K562 (cell line): Measurements from ENCODE around the gene BEST1. TPM values are rescaled to one million over a fixed set of nuclear protein-coding genes. Genes with fewer than 3 reads are reported as not detected.

Experiments used
- ATAC-seq: fragments of 200-7000 bp; cut with Tn5 transposase; 3 replicates; pipeline ENCODE4 v1.9.1; 2020; ENCODE audit warnings: moderate library complexity
- BruUV-seq: library from RNA; stranded (reverse); fragments of 400-500 nt; replicated peaks from 2 replicates; lab custom pipeline; 2021; lab: Mats Ljungman, UMichigan
- CTCF ChIA-PET: fragments of 300-600 bp; formaldehyde crosslinking; extraction: SDS; loops from one replicate; lab custom pipeline; 2021; ENCODE audit warnings: low intra/inter-chr PET ratio; lab: Yijun Ruan, JAX
- POLR2A ChIA-PET: fragments of 300-600, 350-650 bp; sonication (Branson Sonifier 250); formaldehyde crosslinking; extraction: SDS; loops from one replicate; lab custom pipeline; 2021; ENCODE audit warnings: antibody characterized with exemption, inconsistent platforms; lab: Yijun Ruan, JAX
- DNase-seq, 4 experiments: peaks; one replicate each; pipeline versions ENCODE4 v3.0.0 to v3.0.0-alpha.2; 2011 to 2018; ENCODE audit warnings: low spot score in 3 of 4, mixed read lengths in 3 of 4; ENCODE audit errors: extremely low read depth in 1 of 4
- FAIRE-seq: peaks from 2 replicates; lab custom pipeline; 2011; peaks lifted over from hg19 to GRCh38; lab: Jason Lieb, UNC
- H2AFZ ChIP-seq: 2 replicates; pipeline ENCODE4 v1.6.0; 2011; ENCODE audit warnings: low read depth, low read length, control low read depth, inconsistent platforms
- H3K27ac ChIP-seq: fragments of 200-600 bp; 3 replicates; pipeline ENCODE4 v1.8.0; 2011; ENCODE audit warnings: low read depth, mild to moderate bottlenecking, control low read depth, inconsistent platforms, low read length, moderate library complexity, mixed read lengths; ENCODE audit errors: extremely low read depth
- H3K27me3 ChIP-seq, 2 experiments: fragments of 300-600 bp in 1 of 2; 2 replicates in 1 of 2; 3 replicates in 1 of 2; pipeline versions ENCODE4 v1.6.0 to v1.8.0; 2011; ENCODE audit warnings: inconsistent platforms in 2 of 2, low read length in 2 of 2, mild to moderate bottlenecking in 1 of 2, mixed read lengths in 1 of 2, moderate library complexity in 1 of 2; ENCODE audit not compliant: control insufficient read depth in 2 of 2, insufficient read depth in 2 of 2
- H3K36me3 ChIP-seq: fragments of 300-600 bp; 3 replicates; pipeline ENCODE4 v1.8.0; 2011; ENCODE audit warnings: mild to moderate bottlenecking, low read length, inconsistent platforms; ENCODE audit not compliant: control insufficient read depth, insufficient read depth
- H3K4me1 ChIP-seq, 2 experiments: fragments of 200-600 bp in 1 of 2; replicated peaks in 1 of 2; 2 replicates in 1 of 2; 3 replicates in 1 of 2; pipeline versions ENCODE4 v1.5.1 to v1.8.0; 2011; ENCODE audit warnings: inconsistent platforms in 2 of 2, low read length in 2 of 2, mild to moderate bottlenecking in 1 of 2, mixed read lengths in 1 of 2, moderate library complexity in 1 of 2; ENCODE audit not compliant: control insufficient read depth in 2 of 2, insufficient read depth in 2 of 2
- H3K4me2 ChIP-seq: 2 replicates; pipeline ENCODE4 v1.6.1; 2011; ENCODE audit warnings: low read length, control low read depth, inconsistent platforms, mixed read lengths; ENCODE audit not compliant: insufficient read depth
- H3K4me3 ChIP-seq: fragments of 200-600 bp; sonication (generic), shearing (Covaris generic); 2 replicates; pipeline ENCODE4 v1.5.1; 2016; ENCODE audit warnings: control low read depth, inconsistent platforms
- H3K79me2 ChIP-seq: fragments of 200-600 bp; 3 replicates; pipeline ENCODE4 v1.8.0; 2011; ENCODE audit warnings: low read length, inconsistent platforms; ENCODE audit not compliant: control insufficient read depth, insufficient read depth
- H3K9ac ChIP-seq, 2 experiments: 2 replicates each; pipeline versions ENCODE4 v1.6.0 to v1.6.1; 2011; ENCODE audit warnings: low read depth in 2 of 2, low read length in 2 of 2, control low read depth in 1 of 2, inconsistent platforms in 1 of 2, mild to moderate bottlenecking in 1 of 2, mixed read lengths in 1 of 2; ENCODE audit not compliant: insufficient read depth in 1 of 2
- H3K9me1 ChIP-seq: one replicate; pipeline ENCODE4 v1.6.0; 2011; ENCODE audit warnings: inconsistent platforms, mild to moderate bottlenecking, low read length, moderate library complexity; ENCODE audit not compliant: control insufficient read depth, insufficient read depth
- H3K9me3 ChIP-seq: replicated peaks from 2 replicates; pipeline ENCODE4 v1.5.1; 2011; ENCODE audit warnings: low read depth, low read length, inconsistent platforms; ENCODE audit not compliant: control insufficient read depth, insufficient read depth
- H4K20me1 ChIP-seq: replicated peaks from 2 replicates; pipeline ENCODE4 v1.6.1; 2011; ENCODE audit warnings: low read length, inconsistent platforms, mixed read lengths; ENCODE audit not compliant: control insufficient read depth, insufficient read depth
- CREB1 ChIP-seq, 2 experiments: sonication (generic) in 1 of 2; formaldehyde crosslinking in 1 of 2; IDR thresholded peaks; 2 replicates each; pipeline versions ENCODE4 v1.6.1 to v1.8.0; 2012 to 2022; ENCODE audit warnings: inconsistent platforms in 1 of 2, mild to moderate bottlenecking in 1 of 2, missing genetic modification reagents in 1 of 2, moderate library complexity in 1 of 2
- FOXA3 ChIP-seq, 2 experiments: fragments of 450-650 bp in 1 of 2; sonication (generic) in 1 of 2; formaldehyde crosslinking; IDR thresholded peaks in 1 of 2; conservative IDR thresholded peaks in 1 of 2; 2 replicates each; pipeline versions ENCODE4 v1.4.0 to v1.8.0; 2020 to 2022; ENCODE audit warnings: mild to moderate bottlenecking in 2 of 2, missing genetic modification reagents in 1 of 2
- HOMEZ ChIP-seq: fragments of 250-450 bp; sonication (Bioruptor Pico); IDR thresholded peaks from 2 replicates; pipeline ENCODE4 v1.4.0; 2020; ENCODE audit warnings: mild to moderate bottlenecking, moderate library complexity
- MAZ ChIP-seq, 2 experiments: fragments of 450-650 bp in 1 of 2; sonication (generic) in 1 of 2; formaldehyde crosslinking; IDR thresholded peaks in 1 of 2; conservative IDR thresholded peaks in 1 of 2; 2 replicates each; pipeline versions ENCODE4 v1.4.0 to v1.5.0; 2020; ENCODE audit warnings: mild to moderate bottlenecking in 1 of 2, missing genetic modification reagents in 1 of 2
- NFE2L1 ChIP-seq: fragments of 450-650 bp; IDR thresholded peaks from 2 replicates; pipeline ENCODE4 v1.6.1; 2016; ENCODE audit warnings: missing genetic modification characterization, low read depth, mild to moderate bottlenecking, missing compliant biosample characterization, moderate library complexity, borderline replicate concordance
- NR2C1 ChIP-seq, 2 experiments: fragments of 450-650 bp; IDR thresholded peaks; 2 replicates each; pipeline ENCODE4 v1.6.1; 2017; ENCODE audit warnings: mild to moderate bottlenecking in 2 of 2, antibody characterized with exemption in 1 of 2, inconsistent platforms in 1 of 2, missing compliant biosample characterization in 1 of 2, missing genetic modification characterization in 1 of 2
- OTX1 ChIP-seq: fragments of 450-650 bp; formaldehyde crosslinking; IDR thresholded peaks from 2 replicates; pipeline ENCODE4 v1.4.0; 2022; ENCODE audit warnings: mild to moderate bottlenecking
- PRMT5 ChIP-seq: sonication (generic); formaldehyde crosslinking; IDR thresholded peaks from 2 replicates; pipeline ENCODE4 v1.5.0; 2020; ENCODE audit warnings: missing genetic modification reagents
- SETDB1 ChIP-seq: IDR thresholded peaks from one replicate; pipeline ENCODE4 v1.6.1; 2012; ENCODE audit warnings: low read length, control low read depth, inconsistent platforms
- SFPQ ChIP-seq: fragments of 200-400 bp; formaldehyde crosslinking; IDR thresholded peaks from 2 replicates; pipeline ENCODE4 v1.6.1; 2017; ENCODE audit warnings: mild to moderate bottlenecking, low read depth, low read length, moderate library complexity
- TAF15 ChIP-seq: fragments of 200-400 bp; formaldehyde crosslinking; IDR thresholded peaks from 2 replicates; pipeline ENCODE4 v1.6.1; 2017; ENCODE audit warnings: mild to moderate bottlenecking, low read depth, low read length, moderate library complexity
- ZFP36 ChIP-seq: fragments of 150-350 bp; IDR thresholded peaks from 2 replicates; pipeline ENCODE4 v1.6.1; 2018; ENCODE audit warnings: low read length, low read depth; ENCODE audit not compliant: partially characterized antibody
- ZNF75A ChIP-seq: fragments of 450-650 bp; formaldehyde crosslinking; IDR thresholded peaks from 2 replicates; pipeline ENCODE4 v1.4.0; 2020; ENCODE audit warnings: mild to moderate bottlenecking
- WGBS: fragments of 100-300 bp; shearing (Covaris generic); methylation state at CpG from one replicate; pipeline ENCODE4 v1.1.6; 2016; ENCODE audit warnings: low coverage, mixed read lengths; ENCODE audit not compliant: insufficient coverage; ENCODE audit errors: missing lambda C conversion rate; 5-methylcytosine and 5-hydroxymethylcytosine counted together
- in situ Hi-C: fragments of 300-500 bp; cut with MboI; formaldehyde crosslinking; loops from 4 replicates; pipeline ENCODE4 v1.15.0; 2018; ENCODE audit warnings: inconsistent platforms, mixed read lengths
- intact Hi-C: fragments of 100-400 bp; cut with micrococcal nuclease; formaldehyde crosslinking; loops from 2 replicates; pipeline ENCODE4 v1.14.2; 2022
- polyA plus RNA-seq, 8 experiments: library from polyadenylated mRNA; depleted of rRNA in 4 of 8; stranded (reverse) in 5 of 8; unstranded in 3 of 8; fragments of >200 nt; fragmentation: Nextera tagmentation in 2 of 8; fragmentation: Illumina TruSeq in 1 of 8; extraction: Ambion mirVana in 2 of 8; extraction: Trizol in 1 of 8; gene quantifications; 2 replicates each; pipeline versions ENCODE4 v1.2.1 to v1.2.3, GENCODE V29; 2011 to 2014; ENCODE audit warnings: inconsistent platforms in 1 of 8, missing spikeins in 1 of 8
- total RNA-seq, 7 experiments: library from RNA; depleted of rRNA in 6 of 7; stranded (reverse); fragments of >200 nt in 6 of 7; fragmentation: Illumina TruSeq in 2 of 7; extraction: Trizol in 2 of 7; gene quantifications; 2 replicates each; pipeline versions ENCODE4 v1.2.1 to v1.2.3, GENCODE V29; 2011 to 2021; ENCODE audit warnings: low replicate concordance in 1 of 7

Gene BEST1
- total and polyA plus RNA-seq, 9 of the 15 experiments (the other 6 are each of a cell fraction or from before 2014, with no cell fraction given): 0.07 to 1.3 (median 0.40) TPM

- Histone ChIP-seq H4K20me1 (peaks cover 29% of the 10 kb centered on the region; the same call in 1 of the 2 replicates), H2AFZ (no peak overlapping the region), H3K4me2 (no peak overlapping the region), H3K9me3 (no peaks in the 10 kb centered on the region), H3K9ac (peak overlapping the region in 1 of 2 experiments; percentile 84; a peak in 2 of 4 replicates), H3K79me2 (peaks cover 97% of the 10 kb centered on the region), H3K4me3 (no peak overlapping the region), H3K27me3 (no peaks in the 10 kb centered on the region), H3K9me1 (peaks cover 12% of the 10 kb centered on the region), H3K27ac (no peak overlapping the region), H3K4me1 (peaks cover 25 to 71% of the 10 kb centered on the region in 2 experiments), H3K36me3 (peaks cover 20% of the 10 kb centered on the region; the same call in 2 of the 3 replicates)
- DNase-seq: peak in 1 of 4 experiments; percentile 13
- TF ChIP-seq ZNF75A (CRISPR knock-in tag) (no peak), HOMEZ (CRISPR knock-in tag) (no peak), SETDB1 (no peak), NR2C1 (IDR thresholded peaks at IDR 0.05) (no peak), NR2C1 (tag; IDR thresholded peaks at IDR 0.05) (no peak), ZFP36 (no peak), MAZ (CRISPR knock-in tag; conservative IDR thresholded peaks at IDR 0.05 in 1 of 2, IDR thresholded peaks at IDR 0.05 in 1 of 2) (no peak), CREB1 (IDR thresholded peaks at IDR 0.05) (no peak), CREB1 (CRISPR knock-in tag; IDR thresholded peaks at IDR 0.05) (no peak), OTX1 (no peak), PRMT5 (CRISPR knock-in tag) (no peak), FOXA3 (CRISPR knock-in tag; conservative IDR thresholded peaks at IDR 0.05 in 1 of 2, IDR thresholded peaks at IDR 0.05 in 1 of 2) (no peak), TAF15 (no peak), NFE2L1 (tag) (no peak), SFPQ (no peak)
- no peak for FAIRE-seq
- in situ Hi-C loops (no loop called here), intact Hi-C loops (no loop called here)
- no peak for ATAC-seq
- BruUV-seq: no TSS peak
- POLR2A ChIA-PET: interaction anchor here (0.6 to 1.1 kb wide), 2 partner anchors 12 to 210 kb away, joined by 3 to 4 read pairs; partner anchors contain the start of gene INCENP
- 87% methylated on average over 18 of the region's 18 CpGs for WGBS
- CTCF ChIA-PET: no interaction called here
Observed at GRCh38 chr11:61912991-61913698, 37.0 kb upstream of the BEST1 start.
